Omental fat pad (tissue), 4 donors: ENCODE measurements around the gene POLR3K. TPM values are rescaled to one million over a fixed set of nuclear protein-coding genes. Genes with fewer than 3 reads are reported as not detected.
A peak's percentile ranks its signal among the peaks of the same experiment; 100 is the strongest.

Source experiments
- ATAC-seq: fragments of 150-250 bp; one replicate; pipeline ENCODE4 v1.9.1; 2016; ENCODE audit warnings: mild to moderate bottlenecking, moderate library complexity; ENCODE audit not compliant: low FRiP score
- DNase-seq: peaks from one replicate; pipeline ENCODE4 v3.0.0-alpha.2; 2019; ENCODE audit warnings: low spot score
- CTCF ChIP-seq, 3 donors: fragments of 450-650 bp; IDR thresholded peaks; one replicate each; pipeline ENCODE4 v1.5.1; 2016 to 2017; ENCODE audit warnings: antibody characterized with exemption in 3 of 3, mild to moderate bottlenecking in 3 of 3, moderate library complexity in 2 of 3
- total RNA-seq, 4 donors: library from RNA; depleted of rRNA; stranded (reverse); fragments of >200 nt; gene quantifications; one replicate each; pipeline ENCODE4 v1.1.0, GENCODE V29; 2016

The POLR3K gene
- total RNA-seq, 4 donors from 2014 or later = 3.4 to 6.3 (median 4.1) TPM

DNA sequence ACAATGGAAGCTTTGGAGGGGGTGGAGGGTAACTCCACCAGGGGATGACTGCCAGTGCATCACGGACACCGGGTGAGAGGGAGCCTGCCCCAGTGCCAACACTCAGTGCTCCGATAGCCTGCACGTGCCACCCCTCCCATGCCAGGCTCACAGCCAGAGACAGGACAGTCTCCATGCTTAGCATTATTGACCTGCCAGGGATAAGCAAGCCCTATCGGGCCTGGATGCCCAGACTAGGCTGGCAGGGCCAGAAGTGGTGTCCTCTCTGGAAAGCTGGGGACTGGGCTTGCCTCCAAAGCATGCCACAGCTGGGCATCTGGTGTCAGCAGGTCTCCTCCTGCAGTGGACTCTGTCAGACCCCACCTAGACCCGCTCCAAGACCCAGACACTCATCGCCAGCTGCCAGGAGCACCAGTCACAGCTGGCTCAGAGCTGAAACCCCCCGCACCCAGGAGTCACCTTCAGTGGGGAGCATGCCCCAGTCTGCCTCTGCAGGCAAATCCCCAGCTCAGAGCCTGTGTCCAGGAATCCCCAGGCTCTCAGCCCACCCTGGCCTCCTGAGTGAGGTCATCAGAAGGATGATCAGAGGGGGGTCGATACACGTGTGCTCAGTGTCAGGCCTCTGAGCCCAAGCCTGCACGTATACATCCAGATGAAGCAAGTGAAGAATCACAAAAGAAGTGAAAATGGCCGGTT lies 20.8 kb upstream of the POLR3K start:
- TF ChIP-seq CTCF (IDR thresholded peaks at IDR 0.05) = no peak
- DNase-seq (no peak), ATAC-seq (no peak)

DNA sequence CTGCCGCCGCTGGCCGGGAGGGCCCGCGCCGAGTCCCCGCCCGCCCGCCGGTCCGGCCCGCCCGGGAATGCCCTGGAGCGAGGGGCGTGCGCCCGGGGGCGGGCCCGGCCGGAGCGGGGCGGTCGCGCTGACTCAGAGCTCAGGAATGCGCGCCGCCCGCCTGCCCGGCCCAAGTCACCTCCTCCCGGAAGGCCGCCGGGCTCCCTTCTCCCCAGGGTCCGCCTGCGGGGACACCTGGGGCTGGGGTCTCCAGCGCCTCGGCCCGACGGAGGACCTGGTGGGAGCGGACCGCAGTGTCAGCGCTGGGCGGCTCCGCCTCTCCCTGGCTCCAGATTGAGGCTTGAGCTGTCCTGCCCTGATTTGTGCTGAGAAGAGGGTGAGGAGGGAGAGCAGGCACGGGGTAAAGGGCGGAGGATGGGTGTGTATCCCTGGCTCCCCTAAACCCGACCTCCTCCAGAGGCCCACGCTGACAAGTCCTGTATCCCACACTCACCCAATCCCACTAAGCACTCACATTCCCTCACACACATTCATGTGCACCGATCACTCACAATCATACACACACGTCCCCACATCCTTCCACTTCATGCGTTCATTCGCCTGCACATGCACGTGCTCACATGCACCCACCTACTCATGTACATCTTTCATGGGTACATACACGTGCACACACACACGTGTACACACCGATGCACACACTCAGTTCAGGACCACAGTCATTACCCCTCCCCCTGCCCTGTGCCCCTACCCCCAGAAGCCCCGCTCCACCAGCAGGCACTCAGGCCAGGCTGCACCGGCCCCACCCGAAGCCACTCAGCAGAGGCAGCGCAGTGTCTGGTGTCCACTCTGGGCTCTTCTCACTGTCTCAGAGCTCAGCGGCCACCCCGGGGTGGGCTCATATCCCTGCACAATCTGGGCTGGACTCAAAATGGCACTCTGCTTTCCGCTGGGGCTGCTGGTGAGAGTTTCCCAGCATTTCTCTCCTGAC lies 19.4 kb upstream of the POLR3K start, which contains the start of gene RHBDF1:
Gene RHBDF1, minus strand, starts transcription at position 71 of the 988 bp plus-strand sequence. CDS start 7,616 bp downstream, outside the sequence.
- ATAC-seq = peak; percentile 64
- no peak for TF ChIP-seq CTCF (IDR thresholded peaks at IDR 0.05)
- no peak for DNase-seq

DNA sequence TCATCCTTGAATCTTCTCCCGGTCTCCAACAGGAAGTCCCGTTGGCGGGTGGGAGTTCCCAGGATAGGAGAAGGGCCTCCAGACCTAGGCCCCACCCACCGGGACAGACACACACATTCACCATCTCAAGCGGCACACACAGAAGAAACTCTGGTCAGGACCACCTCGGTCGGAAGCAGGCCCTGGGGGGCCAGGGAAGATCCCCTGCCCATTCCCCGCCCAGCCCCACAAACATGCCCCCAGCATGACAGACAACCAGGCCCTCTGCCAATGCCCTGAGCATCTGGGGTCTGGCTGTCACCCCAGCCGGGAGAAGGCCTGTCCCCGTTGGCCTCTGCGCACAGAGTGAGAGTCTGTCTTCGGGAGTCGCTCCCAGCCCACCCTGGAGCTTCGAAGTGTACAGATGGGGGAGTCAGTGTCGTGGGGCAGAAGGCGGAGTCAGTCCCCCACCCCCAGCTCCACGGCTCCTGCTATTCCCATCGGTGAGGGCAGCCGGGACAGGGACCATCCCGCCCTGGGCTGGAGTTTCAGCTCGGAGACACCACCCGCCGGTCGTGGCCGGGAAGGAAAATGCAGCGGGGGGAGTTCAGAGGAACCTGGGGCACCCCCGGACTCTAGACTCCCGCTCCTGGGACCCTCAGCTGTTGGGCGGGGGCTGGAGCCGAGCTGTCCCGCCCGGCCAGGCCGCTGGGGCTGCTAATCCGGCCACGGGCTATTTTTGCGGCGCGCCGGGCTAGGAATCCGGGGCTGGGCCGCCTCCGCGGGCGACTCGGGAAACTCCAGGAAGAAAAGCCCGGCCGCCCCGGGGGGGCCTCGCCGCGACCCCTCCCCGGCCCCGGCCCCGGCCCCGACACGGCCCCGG lies 18.4 kb upstream of the POLR3K start:
- peak; percentile 7 for ATAC-seq
- TF ChIP-seq CTCF (IDR thresholded peaks at IDR 0.05) = no peak

DNA sequence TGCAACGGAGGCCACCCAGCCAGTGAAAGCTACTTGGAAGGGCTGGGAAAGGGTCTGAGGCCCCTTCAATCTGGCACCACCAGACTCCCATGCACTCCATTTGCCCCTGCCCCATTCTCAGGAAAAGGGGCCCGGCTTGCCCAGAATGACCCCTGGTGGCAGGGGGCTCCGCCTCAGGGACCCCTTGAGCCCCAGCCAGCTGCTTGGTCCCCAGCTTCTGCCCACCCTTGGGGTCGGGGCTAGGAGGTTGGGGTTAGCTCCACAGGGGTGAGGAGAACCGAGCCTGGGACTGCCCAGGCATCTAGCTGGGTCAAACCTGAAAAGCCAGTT lies 17.8 kb upstream of the POLR3K start:
- no peak for DNase-seq
- ATAC-seq = no peak
- TF ChIP-seq CTCF (IDR thresholded peaks at IDR 0.05) = no peak

More for the DNA sequence above, 18.4 kb upstream of the POLR3K start:
- peak; percentile 49 for DNase-seq

DNA sequence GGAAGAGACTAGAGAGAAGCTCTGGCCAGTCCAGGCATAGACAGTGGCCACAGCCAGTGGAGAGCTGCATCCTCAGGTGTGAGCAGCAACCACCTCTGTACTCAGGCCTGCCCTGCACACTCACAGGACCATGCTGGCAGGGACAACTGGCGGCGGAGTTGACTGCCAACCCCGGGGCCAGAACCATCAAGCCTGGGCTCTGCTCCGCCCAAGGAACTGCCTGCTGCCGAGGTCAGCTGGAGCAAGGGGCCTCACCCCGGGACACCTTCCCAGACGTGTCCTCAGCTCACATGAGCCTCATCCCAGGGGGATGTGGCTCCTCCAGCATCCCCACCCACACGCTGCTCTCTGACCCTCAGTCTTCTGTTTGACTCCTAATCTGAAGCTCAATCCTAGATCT lies 15.8 kb upstream of the POLR3K start:
- TF ChIP-seq CTCF (IDR thresholded peaks at IDR 0.05) = no peak
- ATAC-seq (no peak), DNase-seq (no peak)

DNA sequence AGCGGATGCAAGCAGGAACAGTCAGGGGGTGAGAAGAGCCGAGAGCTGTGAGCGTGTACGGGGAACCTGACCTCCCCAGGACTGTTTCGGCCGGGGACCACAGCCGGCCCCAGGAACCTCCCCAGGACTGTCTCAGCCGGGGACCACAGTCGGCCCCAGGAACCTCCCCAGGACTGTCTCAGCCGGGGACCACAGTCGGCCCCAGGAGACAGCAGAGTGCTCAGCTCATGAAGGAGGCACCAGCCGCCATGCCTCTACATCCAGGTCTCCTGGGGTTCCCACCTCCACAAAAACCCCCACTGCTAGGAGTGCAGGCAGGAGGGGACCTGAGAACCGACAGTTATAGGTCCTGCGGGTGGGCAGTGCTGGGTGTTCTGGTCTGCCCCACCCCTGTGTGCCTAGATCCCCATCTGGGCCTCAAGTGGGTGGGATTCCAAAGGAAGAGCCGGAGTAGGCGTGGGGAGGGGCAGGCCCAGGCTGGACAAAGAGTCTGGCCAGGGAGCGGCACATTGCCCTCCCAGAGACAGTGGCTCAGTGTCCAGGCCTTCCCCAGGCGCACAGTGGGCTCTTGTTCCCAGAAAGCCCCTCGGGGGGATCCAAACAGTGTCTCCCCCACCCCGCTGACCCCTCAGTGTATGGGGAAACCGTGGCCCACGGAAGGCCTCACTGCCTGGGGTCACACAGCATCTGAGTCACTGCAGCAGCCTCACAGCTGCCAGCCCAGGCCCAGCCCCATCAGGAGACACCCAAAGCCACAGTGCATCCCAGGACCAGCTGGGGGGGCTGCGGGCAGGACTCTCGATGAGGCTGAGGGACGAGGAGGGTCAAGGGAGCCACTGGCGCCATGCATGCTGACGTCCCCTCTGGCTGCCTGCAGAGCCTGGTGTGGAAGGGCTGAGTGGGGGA lies 14.7 kb upstream of the POLR3K start:
- ATAC-seq = no peak
- DNase-seq = no peak
- no peak for TF ChIP-seq CTCF (IDR thresholded peaks at IDR 0.05)
